BE2C (cell line): ENCODE data around the gene HIVEP2.

ENCODE experiments used
- DNase-seq: peaks from one replicate; pipeline ENCODE4 v3.0.0-alpha.2; 2020
- H3K27me3 ChIP-seq: fragments of 250-450 bp; sonication (Bioruptor Pico); 2 replicates; pipeline ENCODE4 v1.5.1; 2020; ENCODE audit warnings: mild to moderate bottlenecking
- H3K36me3 ChIP-seq: fragments of 250-450 bp; sonication (Bioruptor Pico); 2 replicates; pipeline ENCODE4 v1.5.1; 2020; ENCODE audit warnings: mild to moderate bottlenecking
- H3K4me1 ChIP-seq: fragments of 250-450 bp; sonication (Bioruptor Pico); 2 replicates; pipeline ENCODE4 v1.5.1; 2020
- H3K4me3 ChIP-seq: 2 replicates; pipeline ENCODE4 v1.5.1; 2011; ENCODE audit warnings: low read depth, low read length
- H3K9me3 ChIP-seq: fragments of 250-450 bp; sonication (Bioruptor Pico); 2 replicates; pipeline ENCODE4 v1.5.1; 2020
- TF ChIP-seq, protein P1 (sequence below): IDR thresholded peaks from 2 replicates; pipeline ENCODE4 v1.5.1; 2012; ENCODE audit warnings: mild to moderate bottlenecking, low read depth, low read length

Gene HIVEP2

GRCh38 chr6:142805042-142805441 is 139.9 kb downstream of the HIVEP2 start:
- DNase-seq = no peak
- Histone ChIP-seq H3K4me3 (no peak overlapping the region), H3K9me3 (no peaks in the 10 kb centered on the region), H3K27me3 (no peaks in the 10 kb centered on the region), H3K36me3 (no peaks in the 10 kb centered on the region), H3K4me1 (no peaks in the 10 kb centered on the region)
- TF ChIP-seq, protein P1, sequence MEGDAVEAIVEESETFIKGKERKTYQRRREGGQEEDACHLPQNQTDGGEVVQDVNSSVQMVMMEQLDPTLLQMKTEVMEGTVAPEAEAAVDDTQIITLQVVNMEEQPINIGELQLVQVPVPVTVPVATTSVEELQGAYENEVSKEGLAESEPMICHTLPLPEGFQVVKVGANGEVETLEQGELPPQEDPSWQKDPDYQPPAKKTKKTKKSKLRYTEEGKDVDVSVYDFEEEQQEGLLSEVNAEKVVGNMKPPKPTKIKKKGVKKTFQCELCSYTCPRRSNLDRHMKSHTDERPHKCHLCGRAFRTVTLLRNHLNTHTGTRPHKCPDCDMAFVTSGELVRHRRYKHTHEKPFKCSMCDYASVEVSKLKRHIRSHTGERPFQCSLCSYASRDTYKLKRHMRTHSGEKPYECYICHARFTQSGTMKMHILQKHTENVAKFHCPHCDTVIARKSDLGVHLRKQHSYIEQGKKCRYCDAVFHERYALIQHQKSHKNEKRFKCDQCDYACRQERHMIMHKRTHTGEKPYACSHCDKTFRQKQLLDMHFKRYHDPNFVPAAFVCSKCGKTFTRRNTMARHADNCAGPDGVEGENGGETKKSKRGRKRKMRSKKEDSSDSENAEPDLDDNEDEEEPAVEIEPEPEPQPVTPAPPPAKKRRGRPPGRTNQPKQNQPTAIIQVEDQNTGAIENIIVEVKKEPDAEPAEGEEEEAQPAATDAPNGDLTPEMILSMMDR = no peak

DNA sequence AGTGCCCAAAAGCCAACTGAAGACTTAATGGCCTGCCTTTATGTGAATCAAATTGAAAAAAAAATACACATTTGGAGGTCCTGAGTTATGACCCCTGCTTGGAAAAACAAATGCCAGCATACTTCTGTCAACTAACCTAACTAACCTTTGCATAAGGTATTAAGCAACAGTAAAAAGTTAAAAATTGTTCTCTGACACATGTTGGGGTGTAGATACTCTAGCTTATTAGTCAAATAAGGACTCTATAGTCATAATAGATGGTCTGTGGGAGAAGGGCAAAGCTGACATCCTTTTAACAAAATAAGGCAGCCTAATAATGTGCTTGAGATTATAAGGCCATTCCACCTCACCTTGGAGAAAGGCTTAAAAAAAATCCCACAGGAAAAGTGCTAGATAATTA is 140.5 kb downstream of the HIVEP2 start:
- Histone ChIP-seq H3K36me3 (no peaks in the 10 kb centered on the region), H3K27me3 (no peaks in the 10 kb centered on the region)

GRCh38 chr6:142803495-142804058 is 141.4 kb downstream of the HIVEP2 start:
- Histone ChIP-seq H3K4me3 (no peak overlapping the region), H3K27me3 (no peaks in the 10 kb centered on the region), H3K4me1 (no peaks in the 10 kb centered on the region), H3K36me3 (no peaks in the 10 kb centered on the region), H3K9me3 (no peaks in the 10 kb centered on the region)
- no peak for DNase-seq
- TF ChIP-seq, protein P1 = no peak

More for the DNA sequence above, 140.5 kb downstream of the HIVEP2 start:
- Histone ChIP-seq H3K4me3 (no peak overlapping the region), H3K9me3 (no peaks in the 10 kb centered on the region), H3K4me1 (no peaks in the 10 kb centered on the region)
- no peak for DNase-seq
- TF ChIP-seq, protein P1 = no peak

DNA sequence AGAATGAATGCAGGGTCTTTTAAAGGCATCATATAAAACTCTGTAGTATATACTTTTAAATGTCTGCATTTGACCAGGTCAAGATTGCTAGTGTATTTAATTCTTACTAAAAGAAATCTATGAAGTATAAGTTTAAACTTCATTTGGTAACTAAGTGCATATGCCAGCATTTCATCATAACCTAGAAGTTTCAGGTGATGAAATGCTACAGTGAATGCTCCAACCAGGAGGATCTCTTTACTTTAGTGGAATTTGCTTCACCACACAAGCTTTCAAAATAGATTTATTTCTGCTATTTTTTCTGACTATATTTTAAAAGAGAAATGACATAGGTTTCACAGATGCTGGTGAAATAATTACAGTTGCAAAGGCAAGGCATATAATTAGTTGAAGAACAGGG is 141.9 kb downstream of the HIVEP2 start:
- no peaks in the 10 kb centered on the region for H3K9me3 ChIP-seq
- H3K27me3 ChIP-seq = no peaks in the 10 kb centered on the region
- no peak overlapping the region for H3K4me3 ChIP-seq
- no peaks in the 10 kb centered on the region for H3K36me3 ChIP-seq
- TF ChIP-seq, protein P1 = no peak
- DNase-seq = no peak
- no peaks in the 10 kb centered on the region for H3K4me1 ChIP-seq

DNA sequence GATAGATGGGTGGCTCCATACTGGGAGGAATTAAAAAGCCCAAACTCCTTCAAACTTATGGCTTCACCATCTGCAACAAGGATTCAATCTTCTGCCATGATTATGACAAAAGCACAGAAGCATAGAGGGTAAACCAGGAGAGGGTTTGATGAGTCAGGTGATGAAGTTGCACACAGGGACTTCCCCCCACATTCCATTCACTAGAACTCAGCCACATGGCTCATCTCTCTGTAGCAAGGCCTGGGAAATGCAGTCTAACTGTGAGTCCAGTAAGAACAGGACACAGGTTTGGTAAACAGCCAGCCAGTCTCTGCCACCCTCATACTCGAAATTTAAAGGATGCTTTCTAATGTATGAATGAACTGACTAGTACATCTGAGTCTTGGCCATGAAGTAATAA is 142.9 kb downstream of the HIVEP2 start:
- Histone ChIP-seq H3K4me3 (no peak overlapping the region), H3K4me1 (no peaks in the 10 kb centered on the region), H3K36me3 (no peaks in the 10 kb centered on the region), H3K9me3 (no peaks in the 10 kb centered on the region), H3K27me3 (no peaks in the 10 kb centered on the region)
- TF ChIP-seq, protein P1 = no peak
- no peak for DNase-seq

DNA sequence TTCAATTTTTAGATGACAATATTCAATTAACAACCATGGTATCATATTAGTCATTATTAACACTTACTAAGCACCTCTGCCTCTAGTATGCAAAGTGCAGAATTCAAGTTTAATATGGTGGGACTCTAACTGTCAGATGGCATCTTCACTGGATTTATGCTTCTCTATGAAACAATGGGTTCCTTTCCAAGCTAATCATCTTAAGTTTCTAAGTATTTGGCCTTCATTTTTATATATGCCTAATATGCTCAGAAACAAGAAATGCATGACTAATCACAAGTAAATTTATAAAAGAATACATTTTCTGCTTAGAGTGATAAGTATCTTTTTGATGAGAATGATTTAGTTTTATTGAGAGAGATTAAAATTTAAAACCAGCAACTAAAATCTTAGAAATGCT is 144.7 kb downstream of the HIVEP2 start:
- Histone ChIP-seq H3K4me3 (no peak overlapping the region), H3K27me3 (0 out of 2 replicates have a peak, but pooled peaks cover 3% of the 10 kb centered on the region), H3K4me1 (no peaks in the 10 kb centered on the region), H3K9me3 (no peaks in the 10 kb centered on the region), H3K36me3 (no peaks in the 10 kb centered on the region)
- TF ChIP-seq, protein P1 = no peak
- no peak for DNase-seq
